HEK293 (cell line): ENCODE data around the gene TPGS2.

ENCODE experiments used
- CTCF ChIA-PET: fragments of 350-600 bp; formaldehyde crosslinking; extraction: SDS; loops from one replicate; lab custom pipeline; 2021; ENCODE audit warnings: antibody characterized with exemption; lab: Yijun Ruan, JAX
- POLR2A ChIA-PET: fragments of 300-600 bp; formaldehyde crosslinking; extraction: SDS; loops from one replicate; lab custom pipeline; 2020; ENCODE audit warnings: antibody characterized with exemption, inconsistent platforms; lab: Yijun Ruan, JAX
- H3K27ac ChIP-seq: fragments of 200-500 bp; sonication (Bioruptor generic); 2 replicates; pipeline ENCODE4 v1.5.1; 2014; ENCODE audit warnings: low read depth, low read length, control low read depth, inconsistent platforms; ENCODE audit errors: extremely low read depth
- H3K36me3 ChIP-seq, 2 experiments: fragments of 200-500 bp in 1 of 2; sonication (Bioruptor generic) in 1 of 2; 1 replicate in 1 of 2; 2 replicates in 1 of 2; pipeline ENCODE4 v1.5.1; 2014 to 2017; ENCODE audit warnings: inconsistent platforms in 2 of 2, low read length in 2 of 2; ENCODE audit not compliant: control insufficient read depth in 2 of 2, insufficient read depth in 1 of 2
- H3K4me1 ChIP-seq: fragments of 200-500 bp; sonication (Bioruptor generic); 2 replicates; pipeline ENCODE4 v1.5.1; 2014; ENCODE audit warnings: mild to moderate bottlenecking, low read length, inconsistent platforms; ENCODE audit not compliant: control insufficient read depth, insufficient read depth
- H3K4me3 ChIP-seq: 2 replicates; pipeline ENCODE4 v1.5.1; 2011; ENCODE audit warnings: low read depth, mild to moderate bottlenecking, control low read depth, low read length, moderate library complexity
- H3K9me3 ChIP-seq: fragments of 200-500 bp; sonication (Bioruptor generic); 2 replicates; pipeline ENCODE4 v1.5.1; 2014; ENCODE audit warnings: low read depth, low read length, inconsistent platforms; ENCODE audit not compliant: control insufficient read depth, insufficient read depth
- ATF2 ChIP-seq: fragments of 450-650 bp; formaldehyde crosslinking; IDR thresholded peaks from 2 replicates; pipeline ENCODE4 v1.5.1; 2016; ENCODE audit warnings: missing biosample characterization, missing genetic modification characterization, low read depth
- REST ChIP-seq: fragments of 450-650 bp; formaldehyde crosslinking; IDR thresholded peaks from 2 replicates; pipeline ENCODE4 v1.5.1; 2016; ENCODE audit warnings: missing biosample characterization, missing genetic modification characterization
- ZBTB44 ChIP-seq: fragments of 450-650 bp; IDR thresholded peaks from 2 replicates; pipeline ENCODE4 v1.5.1; 2018; ENCODE audit warnings: missing biosample characterization, mild to moderate bottlenecking, missing genetic modification characterization
- ZNF155 ChIP-seq: fragments of 450-650 bp; formaldehyde crosslinking; IDR thresholded peaks from 2 replicates; pipeline ENCODE4 v1.5.1; 2016; ENCODE audit warnings: missing biosample characterization, missing genetic modification characterization
- ZNF175 ChIP-seq: fragments of 450-650 bp; formaldehyde crosslinking; IDR thresholded peaks from 2 replicates; pipeline ENCODE4 v1.5.1; 2016; ENCODE audit warnings: missing biosample characterization, missing genetic modification characterization
- ZNF2 ChIP-seq: fragments of 450-650 bp; formaldehyde crosslinking; IDR thresholded peaks from 2 replicates; pipeline ENCODE4 v1.5.1; 2016; ENCODE audit warnings: missing biosample characterization, missing genetic modification characterization
- ZNF362 ChIP-seq: fragments of 450-650 bp; formaldehyde crosslinking; IDR thresholded peaks from 2 replicates; pipeline ENCODE4 v1.5.1; 2016; ENCODE audit warnings: missing biosample characterization, missing genetic modification characterization
- ZNF423 ChIP-seq: fragments of 450-650 bp; formaldehyde crosslinking; IDR thresholded peaks from 2 replicates; pipeline ENCODE4 v1.5.1; 2016; ENCODE audit warnings: missing biosample characterization, missing genetic modification characterization
- ZNF544 ChIP-seq: fragments of 450-650 bp; formaldehyde crosslinking; IDR thresholded peaks from 2 replicates; pipeline ENCODE4 v1.5.0; 2017; ENCODE audit warnings: missing biosample characterization, missing genetic modification characterization
- ZNF548 ChIP-seq: fragments of 450-650 bp; formaldehyde crosslinking; IDR thresholded peaks from 2 replicates; pipeline ENCODE4 v1.5.1; 2016; ENCODE audit warnings: missing biosample characterization, missing genetic modification characterization
- ZNF626 ChIP-seq: fragments of 450-650 bp; sonication (Bioruptor Pico); formaldehyde crosslinking; IDR thresholded peaks from 2 replicates; pipeline ENCODE4 v1.5.1; 2018; ENCODE audit warnings: missing biosample characterization, missing genetic modification characterization, inconsistent platforms
- ZNF654 ChIP-seq: fragments of 450-650 bp; formaldehyde crosslinking; IDR thresholded peaks from 2 replicates; pipeline ENCODE4 v1.5.1; 2016; ENCODE audit warnings: low read depth, missing biosample characterization, missing genetic modification characterization
- ZNF658 ChIP-seq: fragments of 450-650 bp; formaldehyde crosslinking; IDR thresholded peaks from 2 replicates; pipeline ENCODE4; 2016; ENCODE audit warnings: missing biosample characterization, missing genetic modification characterization
- ZNF792 ChIP-seq: fragments of 450-650 bp; formaldehyde crosslinking; IDR thresholded peaks from 2 replicates; pipeline ENCODE4 v1.5.1; 2016; ENCODE audit warnings: missing biosample characterization, missing genetic modification characterization

TPGS2 gene

GRCh38 chr18:36757991-36758390 lies 70.8 kb downstream of the TPGS2 start (continued):
- no peak for TF ChIP-seq ZNF626 (tag by site-specific recombination)
- TF ChIP-seq ZNF658 (tag by site-specific recombination) = no peak
- TF ChIP-seq, all 188 proteins: peak for 0

GRCh38 chr18:36757081-36757480 lies 71.7 kb downstream of the TPGS2 start:
- TF ChIP-seq ZNF792 (no peak), ZNF2 (tag by site-specific recombination) (no peak), ZNF654 (tag by site-specific recombination) (peak; percentile 68), ZNF423 (tag by site-specific recombination) (no peak)
- no peak overlapping the region for H3K27ac ChIP-seq
- POLR2A ChIA-PET = no interaction called here
- H3K9me3 ChIP-seq = no peaks in the 10 kb centered on the region
- H3K36me3 ChIP-seq = peaks cover 0 to 6% of the 10 kb centered on the region in 2 experiments; a peak in 1 of 3 replicates
- CTCF ChIA-PET = interaction anchor here (0.6 to 3.6 kb wide), 23 partner anchors 8 to 663 kb away, joined by 3 to 35 read pairs (median 3); no protein-coding TSS in a partner anchor
- H3K4me3 ChIP-seq = no peak overlapping the region
- H3K4me1 ChIP-seq = no peaks in the 10 kb centered on the region

GRCh38 chr18:36756242-36756641 lies 72.6 kb downstream of the TPGS2 start:
- POLR2A ChIA-PET = no interaction called here
- Histone ChIP-seq H3K27ac (no peak overlapping the region), H3K9me3 (no peaks in the 10 kb centered on the region), H3K4me3 (no peak overlapping the region), H3K4me1 (no peaks in the 10 kb centered on the region), H3K36me3 (peaks cover 0 to under 1% of the 10 kb centered on the region in 2 experiments; a peak in 1 of 3 replicates)
- CTCF ChIA-PET = interaction anchor here (0.6 to 3.6 kb wide), 6 partner anchors 12 to 662 kb away, joined by 3 to 35 read pairs (median 4); no protein-coding TSS in a partner anchor
- TF ChIP-seq ZNF544 (tag by site-specific recombination) = no peak
- no peak for TF ChIP-seq ZNF548 (tag by site-specific recombination)
- TF ChIP-seq ZBTB44 = no peak
- TF ChIP-seq ZNF362 (tag by site-specific recombination) = no peak
- TF ChIP-seq ATF2 = no peak
- TF ChIP-seq ZNF155 (tag by site-specific recombination) = no peak
- TF ChIP-seq REST (tag by site-specific recombination) = no peak
- no peak for TF ChIP-seq ZNF175 (tag by site-specific recombination)
- TF ChIP-seq, all 188 proteins: peak for 0
